HG02571 (cell line): ENCODE results near the gene DEPDC7.
A peak's percentile ranks its signal among the peaks of the same experiment; 100 is the strongest.
"Not testable (repeated sequence)": the region's sequence is repeated elsewhere in the genome, so short reads cannot be mapped to it uniquely, and the experiment has no call there.

Experiments
- ATAC-seq: cut with Tn5 transposase; IDR thresholded peaks from one replicate; pipeline ENCODE4 v1.9.1; 2021; ENCODE audit warnings: mild to moderate bottlenecking, moderate library complexity; ENCODE audit not compliant: unreplicated experiment

Gene DEPDC7

GRCh38 chr11:33015621-33016551, at the start of gene DEPDC7:
TSS of gene DEPDC7 (plus strand) at chr11:33015878. CDS start at chr11:33015956, 78 bp downstream.
- ATAC-seq: peak; percentile 77

GRCh38 chr11:32968541-32968940, 47.1 kb upstream of the DEPDC7 start:
- no peak for ATAC-seq

GRCh38 chr11:32972233-32972632, 43.4 kb upstream of the DEPDC7 start:
- ATAC-seq: not testable (repeated sequence)

- ATAC-seq: no peak
Observed at GRCh38 chr11:32972781-32973180, 42.9 kb upstream of the DEPDC7 start.

GRCh38 chr11:32982626-32983025, 33.1 kb upstream of the DEPDC7 start:
- ATAC-seq: no peak

- ATAC-seq: no peak
Observed at GRCh38 chr11:32983506-32983905, 32.2 kb upstream of the DEPDC7 start.

GRCh38 chr11:32985600-32985999, 30.1 kb upstream of the DEPDC7 start:
- no peak for ATAC-seq

- no peak for ATAC-seq
Observed at GRCh38 chr11:32987851-32988250, 27.8 kb upstream of the DEPDC7 start.

GRCh38 chr11:32990481-32990880, 25.2 kb upstream of the DEPDC7 start:
- ATAC-seq: no peak

GRCh38 chr11:32991427-32991826, 24.3 kb upstream of the DEPDC7 start:
- no peak for ATAC-seq

GRCh38 chr11:32991898-32992297, 23.8 kb upstream of the DEPDC7 start:
- no peak for ATAC-seq

- no peak for ATAC-seq
Observed at GRCh38 chr11:33000181-33000580, 15.5 kb upstream of the DEPDC7 start.

GRCh38 chr11:33001281-33001680, 14.4 kb upstream of the DEPDC7 start:
- no peak for ATAC-seq

- no peak for ATAC-seq
Observed at GRCh38 chr11:33001751-33002542, 13.7 kb upstream of the DEPDC7 start.

- no peak for ATAC-seq
Observed at GRCh38 chr11:33005175-33005574, 10.5 kb upstream of the DEPDC7 start.

- no peak for ATAC-seq
Observed at GRCh38 chr11:33006010-33006409, 9.7 kb upstream of the DEPDC7 start.

- ATAC-seq: no peak
Observed at GRCh38 chr11:33013755-33014154, 1.9 kb upstream of the DEPDC7 start.

- no peak for ATAC-seq
Observed at GRCh38 chr11:33016654-33017053, 976 bp downstream of the DEPDC7 start.

GRCh38 chr11:33017478-33017877, 1.8 kb downstream of the DEPDC7 start:
- no peak for ATAC-seq

GRCh38 chr11:33017965-33018364, 2.3 kb downstream of the DEPDC7 start:
- no peak for ATAC-seq

- no peak for ATAC-seq
Observed at GRCh38 chr11:33018840-33019239, 3.2 kb downstream of the DEPDC7 start.

- no peak for ATAC-seq
Observed at GRCh38 chr11:33021501-33021900, 5.8 kb downstream of the DEPDC7 start.
